ENCODE data around the gene SCN5A.

DNA sequence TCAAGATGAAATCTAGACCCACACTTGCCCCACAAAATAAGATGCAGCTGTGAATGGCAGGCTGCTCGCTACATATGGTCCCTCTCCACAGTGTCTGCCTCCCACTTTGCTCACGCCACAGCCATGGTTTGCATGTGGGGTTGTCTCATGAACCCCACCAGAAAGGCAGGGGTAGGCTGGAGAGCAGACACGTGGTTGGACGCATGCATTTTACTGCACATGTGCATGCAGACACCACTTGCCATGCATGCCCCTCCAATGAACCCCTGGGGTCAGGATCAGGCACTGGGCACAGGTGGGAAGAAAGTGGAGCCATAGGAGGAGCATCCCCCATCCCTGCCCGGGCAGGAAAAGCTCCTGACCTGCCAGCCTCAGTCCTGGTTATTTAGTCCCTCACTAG is 20.7 kb downstream of the SCN5A start:
- TF ChIP-seq, protein P1, sequence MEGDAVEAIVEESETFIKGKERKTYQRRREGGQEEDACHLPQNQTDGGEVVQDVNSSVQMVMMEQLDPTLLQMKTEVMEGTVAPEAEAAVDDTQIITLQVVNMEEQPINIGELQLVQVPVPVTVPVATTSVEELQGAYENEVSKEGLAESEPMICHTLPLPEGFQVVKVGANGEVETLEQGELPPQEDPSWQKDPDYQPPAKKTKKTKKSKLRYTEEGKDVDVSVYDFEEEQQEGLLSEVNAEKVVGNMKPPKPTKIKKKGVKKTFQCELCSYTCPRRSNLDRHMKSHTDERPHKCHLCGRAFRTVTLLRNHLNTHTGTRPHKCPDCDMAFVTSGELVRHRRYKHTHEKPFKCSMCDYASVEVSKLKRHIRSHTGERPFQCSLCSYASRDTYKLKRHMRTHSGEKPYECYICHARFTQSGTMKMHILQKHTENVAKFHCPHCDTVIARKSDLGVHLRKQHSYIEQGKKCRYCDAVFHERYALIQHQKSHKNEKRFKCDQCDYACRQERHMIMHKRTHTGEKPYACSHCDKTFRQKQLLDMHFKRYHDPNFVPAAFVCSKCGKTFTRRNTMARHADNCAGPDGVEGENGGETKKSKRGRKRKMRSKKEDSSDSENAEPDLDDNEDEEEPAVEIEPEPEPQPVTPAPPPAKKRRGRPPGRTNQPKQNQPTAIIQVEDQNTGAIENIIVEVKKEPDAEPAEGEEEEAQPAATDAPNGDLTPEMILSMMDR (IDR thresholded peaks at IDR 0.05; ENCODE audit: low read length), result no peak
- TF ChIP-seq EZH2phosphoT487 (IDR thresholded peaks at IDR 0.05; ENCODE audit: low read length), result no peak

Measured in MM.1S (cell line).